HuH-7.5 (cell line): ENCODE measurements around the gene BIRC5.
"Not testable (repeated sequence)": the region's sequence is repeated elsewhere in the genome, so short reads cannot be mapped to it uniquely, and the experiment has no call there.

Experiments used
- DNase-seq: peaks from one replicate; pipeline ENCODE4 v3.0.0; 2011; ENCODE audit warnings: low spot score

The BIRC5 gene

GRCh38 chr17:78240012-78240655, 26.1 kb downstream of the BIRC5 start:
- no peak for DNase-seq

- no peak for DNase-seq
Observed at GRCh38 chr17:78240839-78241238, 26.8 kb downstream of the BIRC5 start.

- no peak for DNase-seq
Observed at GRCh38 chr17:78241277-78242023, 27.4 kb downstream of the BIRC5 start.

- DNase-seq: no peak
Observed at GRCh38 chr17:78242024-78242742, 28.1 kb downstream of the BIRC5 start.

GRCh38 chr17:78247304-78247703, 33.3 kb downstream of the BIRC5 start:
- DNase-seq: no peak

- no peak for DNase-seq
Observed at GRCh38 chr17:78248051-78248914, 34.2 kb downstream of the BIRC5 start.

- DNase-seq: no peak
Observed at GRCh38 chr17:78249074-78249817, 35.2 kb downstream of the BIRC5 start.

- no peak for DNase-seq
Observed at GRCh38 chr17:78249818-78250806, 36.1 kb downstream of the BIRC5 start.

GRCh38 chr17:78250891-78251772, 37.1 kb downstream of the BIRC5 start:
- peak; percentile 95 for DNase-seq

- DNase-seq: no peak
Observed at GRCh38 chr17:78251773-78252103, 37.7 kb downstream of the BIRC5 start.

GRCh38 chr17:78252111-78252634, 38.1 kb downstream of the BIRC5 start:
- no peak for DNase-seq

- no peak for DNase-seq
Observed at GRCh38 chr17:78252701-78253635, 38.9 kb downstream of the BIRC5 start.

- DNase-seq: not testable (repeated sequence)
Observed at GRCh38 chr17:78253636-78253945, 39.5 kb downstream of the BIRC5 start.

GRCh38 chr17:78253946-78254672, 40.1 kb downstream of the BIRC5 start:
- DNase-seq: peak; percentile 87

GRCh38 chr17:78255029-78255656, 41.1 kb downstream of the BIRC5 start:
- no peak for DNase-seq

- no peak for DNase-seq
Observed at GRCh38 chr17:78255953-78256706, 42.1 kb downstream of the BIRC5 start.
